22Rv1 (cell line): ENCODE measurements around the gene ZNF367.

Experiments used
- CTCF ChIP-seq: fragments of 450-650 bp; IDR thresholded peaks from 2 replicates; pipeline ENCODE4 v1.5.1; 2017; ENCODE audit warnings: mild to moderate bottlenecking
- ZFX ChIP-seq: fragments of 450-650 bp; IDR thresholded peaks from 2 replicates; pipeline ENCODE4 v1.6.1; 2017; ENCODE audit warnings: antibody characterized with exemption, borderline replicate concordance

- TF ChIP-seq CTCF (no peak), ZFX (no peak)
Measured at GRCh38 chr9:96460882-96461281, 42.7 kb upstream of the ZNF367 start.
